Vagina (tissue), 2 donors: ENCODE results near the gene RNF144A.

ENCODE experiments used
- CTCF ChIP-seq, 3 experiments: fragments of 450-650 bp in 2 of 3; fragments of 200-600 bp in 1 of 3; sonication (generic) in 1 of 3; IDR thresholded peaks; one replicate each; pipeline ENCODE4 v1.5.1; 2017 to 2019; ENCODE audit warnings: antibody characterized with exemption in 3 of 3, mild to moderate bottlenecking in 2 of 3, moderate library complexity in 2 of 3
- POLR2AphosphoS5 ChIP-seq, 2 donors: sonication (generic); formaldehyde crosslinking; IDR thresholded peaks; one replicate each; pipeline ENCODE4 v1.9.0; 2017; ENCODE audit warnings: antibody characterized with exemption in 2 of 2, mild to moderate bottlenecking in 2 of 2, low read depth in 1 of 2; ENCODE audit not compliant: insufficient read depth in 1 of 2

- TF ChIP-seq CTCF (IDR thresholded peaks at IDR 0.05) (no peak), POLR2AphosphoS5 (IDR thresholded peaks at IDR 0.05; ENCODE audit: insufficient read depth in 1 of 2, low read depth in 1 of 2) (no peak)
Observed at GRCh38 chr2:6947929-6948676, 30.9 kb downstream of the RNF144A start.
